KOPT-K1 (cell line): ENCODE data around the gene PSMD4.
"Not testable (repeated sequence)": the region's sequence is repeated elsewhere in the genome, so short reads cannot be mapped to it uniquely, and the experiment has no call there.

Experiments
- H3K27ac ChIP-seq: fragments of 200-600 bp; sonication (generic); 2 replicates; pipeline ENCODE4 v1.5.1; 2016; ENCODE audit warnings: antibody characterized with exemption, mild to moderate bottlenecking, low read depth, low read length; ENCODE audit not compliant: poor library complexity, severe bottlenecking
- H3K36me3 ChIP-seq: fragments of 200-600 bp; sonication (generic); 2 replicates; pipeline ENCODE4 v1.5.1; 2017; ENCODE audit warnings: antibody characterized with exemption, mild to moderate bottlenecking, low read length, moderate library complexity; ENCODE audit not compliant: insufficient read depth
- H3K9me3 ChIP-seq: fragments of 200-600 bp; sonication (generic); 2 replicates; pipeline ENCODE4 v1.5.1; 2017; ENCODE audit warnings: antibody characterized with exemption, low read length, mild to moderate bottlenecking; ENCODE audit not compliant: insufficient read depth, poor library complexity, severe bottlenecking

Gene PSMD4

GRCh38 chr1:151254217-151255213, at the start of gene PSMD4:
Gene PSMD4, plus strand, starts transcription at chr1:151254734. Its CDS starts 49 bp downstream, at chr1:151254783.
- H3K36me3 ChIP-seq: peaks cover 12% of the 10 kb centered on the region; the same call in 1 of the 2 replicates
- no peaks in the 10 kb centered on the region for H3K9me3 ChIP-seq
- peak within 1 kb of the TSS; percentile 64 for H3K27ac ChIP-seq

- peaks cover 91% of the 10 kb centered on the region for H3K36me3 ChIP-seq
- not testable (repeated sequence) for H3K27ac ChIP-seq, H3K9me3 ChIP-seq
Measured at GRCh38 chr1:151205381-151205965, 49.1 kb upstream of the PSMD4 start.

- peaks cover 87% of the 10 kb centered on the region for H3K36me3 ChIP-seq
- no peaks in the 10 kb centered on the region for H3K9me3 ChIP-seq
- no peak overlapping the region for H3K27ac ChIP-seq
Measured at GRCh38 chr1:151210830-151211229, 43.7 kb upstream of the PSMD4 start.

- no peaks in the 10 kb centered on the region for H3K9me3 ChIP-seq
- H3K36me3 ChIP-seq: peaks cover 83% of the 10 kb centered on the region
- H3K27ac ChIP-seq: no peak overlapping the region
Measured at GRCh38 chr1:151211972-151212705, 42.4 kb upstream of the PSMD4 start.

GRCh38 chr1:151213560-151213959, 41.0 kb upstream of the PSMD4 start:
- Histone ChIP-seq H3K36me3 (peaks cover 78% of the 10 kb centered on the region), H3K9me3 (no peaks in the 10 kb centered on the region), H3K27ac (no peak overlapping the region)

GRCh38 chr1:151221616-151222015, 32.9 kb upstream of the PSMD4 start:
- Histone ChIP-seq H3K36me3 (peaks cover 79% of the 10 kb centered on the region), H3K27ac (no peak overlapping the region), H3K9me3 (no peaks in the 10 kb centered on the region)

- no peak overlapping the region for H3K27ac ChIP-seq
- peaks cover 84% of the 10 kb centered on the region for H3K36me3 ChIP-seq
- H3K9me3 ChIP-seq: no peaks in the 10 kb centered on the region
Measured at GRCh38 chr1:151222130-151222529, 32.4 kb upstream of the PSMD4 start.

- Histone ChIP-seq H3K36me3 (peaks cover 100% of the 10 kb centered on the region), H3K27ac (no peak overlapping the region), H3K9me3 (no peaks in the 10 kb centered on the region)
Measured at GRCh38 chr1:151235235-151235634, 19.3 kb upstream of the PSMD4 start.

GRCh38 chr1:151237678-151238466, 16.7 kb upstream of the PSMD4 start:
- no peaks in the 10 kb centered on the region for H3K9me3 ChIP-seq
- H3K36me3 ChIP-seq: peaks cover 100% of the 10 kb centered on the region
- no peak overlapping the region for H3K27ac ChIP-seq

GRCh38 chr1:151238467-151238739, 16.1 kb upstream of the PSMD4 start:
- peaks cover 100% of the 10 kb centered on the region for H3K36me3 ChIP-seq
- no peak overlapping the region for H3K27ac ChIP-seq

GRCh38 chr1:151242442-151242841, 12.1 kb upstream of the PSMD4 start:
- H3K27ac ChIP-seq: no peak overlapping the region
- peaks cover 100% of the 10 kb centered on the region for H3K36me3 ChIP-seq
- H3K9me3 ChIP-seq: no peaks in the 10 kb centered on the region

More at GRCh38 chr1:151238467-151238739, 16.1 kb upstream of the PSMD4 start:
- H3K9me3 ChIP-seq: no peaks in the 10 kb centered on the region

- H3K9me3 ChIP-seq: no peaks in the 10 kb centered on the region
- H3K27ac ChIP-seq: no peak overlapping the region
- H3K36me3 ChIP-seq: peaks cover 100% of the 10 kb centered on the region
Measured at GRCh38 chr1:151243683-151244216, 10.8 kb upstream of the PSMD4 start.

- Histone ChIP-seq H3K36me3 (peaks cover 88% of the 10 kb centered on the region), H3K9me3 (no peaks in the 10 kb centered on the region), H3K27ac (no peak overlapping the region)
Measured at GRCh38 chr1:151246786-151247185, 7.7 kb upstream of the PSMD4 start.

GRCh38 chr1:151251656-151252470, 2.7 kb upstream of the PSMD4 start:
- no peaks in the 10 kb centered on the region for H3K9me3 ChIP-seq
- H3K36me3 ChIP-seq: peaks cover 38% of the 10 kb centered on the region
- H3K27ac ChIP-seq: no peak overlapping the region
